HL-60 (cell line): ENCODE measurements around the gene SPOCK3.
"Not testable (repeated sequence)": the region's sequence is repeated elsewhere in the genome, so short reads cannot be mapped to it uniquely, and the experiment has no call there.

Experiments
- CTCF ChIP-seq: IDR thresholded peaks from one replicate; pipeline ENCODE4 v1.5.1; 2011; ENCODE audit warnings: low read length, control low read depth, inconsistent platforms; ENCODE audit not compliant: insufficient read depth
- GABPA ChIP-seq: IDR thresholded peaks from 2 replicates; pipeline ENCODE4 v1.6.1; 2012; ENCODE audit warnings: low read depth
- POLR2AphosphoS5 ChIP-seq: IDR thresholded peaks from 2 replicates; pipeline ENCODE4 v1.6.1; 2012; ENCODE audit warnings: low read depth
- REST ChIP-seq: IDR thresholded peaks from 2 replicates; pipeline ENCODE4 v1.6.1; 2012; ENCODE audit warnings: low read depth; ENCODE audit not compliant: insufficient replicate concordance

GRCh38 chr4:166715748-166716713, 518.3 kb downstream of the SPOCK3 start:
- TF ChIP-seq GABPA, CTCF, POLR2AphosphoS5, REST: not testable (repeated sequence)
